ENCODE data around the gene GP1BB.
"Not testable (repeated sequence)": the region's sequence is repeated elsewhere in the genome, so short reads cannot be mapped to it uniquely, and the experiment has no call there.

GP1BB gene

GRCh38 chr22:19722178-19722981 lies 959 bp upstream of the GP1BB start:
- no peak overlapping the region for H3K27ac Mint-ChIP-seq
- H3K4me1 Mint-ChIP-seq: peaks cover 29% of the 10 kb centered on the region
- TF ChIP-seq, protein P1, sequence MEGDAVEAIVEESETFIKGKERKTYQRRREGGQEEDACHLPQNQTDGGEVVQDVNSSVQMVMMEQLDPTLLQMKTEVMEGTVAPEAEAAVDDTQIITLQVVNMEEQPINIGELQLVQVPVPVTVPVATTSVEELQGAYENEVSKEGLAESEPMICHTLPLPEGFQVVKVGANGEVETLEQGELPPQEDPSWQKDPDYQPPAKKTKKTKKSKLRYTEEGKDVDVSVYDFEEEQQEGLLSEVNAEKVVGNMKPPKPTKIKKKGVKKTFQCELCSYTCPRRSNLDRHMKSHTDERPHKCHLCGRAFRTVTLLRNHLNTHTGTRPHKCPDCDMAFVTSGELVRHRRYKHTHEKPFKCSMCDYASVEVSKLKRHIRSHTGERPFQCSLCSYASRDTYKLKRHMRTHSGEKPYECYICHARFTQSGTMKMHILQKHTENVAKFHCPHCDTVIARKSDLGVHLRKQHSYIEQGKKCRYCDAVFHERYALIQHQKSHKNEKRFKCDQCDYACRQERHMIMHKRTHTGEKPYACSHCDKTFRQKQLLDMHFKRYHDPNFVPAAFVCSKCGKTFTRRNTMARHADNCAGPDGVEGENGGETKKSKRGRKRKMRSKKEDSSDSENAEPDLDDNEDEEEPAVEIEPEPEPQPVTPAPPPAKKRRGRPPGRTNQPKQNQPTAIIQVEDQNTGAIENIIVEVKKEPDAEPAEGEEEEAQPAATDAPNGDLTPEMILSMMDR (IDR thresholded peaks at IDR 0.05; ENCODE audit: unreplicated experiment in 3 of 3): no peak
- H3K9me3 Mint-ChIP-seq: peaks cover 3% of the 10 kb centered on the region
- peaks cover 22% of the 10 kb centered on the region for H3K36me3 Mint-ChIP-seq (ENCODE audit: low read depth)
- peak overlapping the region in 2 of 3 experiments; percentile 14 to 31 for H3K4me3 Mint-ChIP-seq
- peaks cover 79% of the 10 kb centered on the region for H3K27me3 Mint-ChIP-seq (ENCODE audit: low read depth)

DNA sequence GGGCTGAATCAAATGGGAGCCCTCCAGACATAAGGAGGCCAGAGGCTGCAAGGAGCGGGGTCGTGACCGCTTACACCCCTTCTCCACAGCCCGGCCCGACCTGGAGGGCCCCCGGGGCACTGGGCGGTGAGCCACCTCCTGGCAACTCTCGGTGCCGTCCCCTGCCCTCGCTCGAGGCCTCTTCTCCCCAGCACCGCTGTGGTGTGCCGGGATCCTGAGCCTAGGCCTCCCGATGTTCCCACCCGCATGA lies 432 bp upstream of the GP1BB start:
- H3K36me3 Mint-ChIP-seq (ENCODE audit: low read depth): peaks cover 26% of the 10 kb centered on the region
- peak overlapping the region; percentile 66 to 76 (median 69) for H3K4me3 Mint-ChIP-seq
- TF ChIP-seq, protein P1 (IDR thresholded peaks at IDR 0.05; ENCODE audit: unreplicated experiment in 3 of 3): no peak
- peaks cover 8% of the 10 kb centered on the region for H3K9me3 Mint-ChIP-seq
- H3K4me1 Mint-ChIP-seq: peaks cover 23% of the 10 kb centered on the region
- peaks cover 81% of the 10 kb centered on the region for H3K27me3 Mint-ChIP-seq (ENCODE audit: low read depth)
- peak overlapping the region in 1 of 3 experiments; percentile 64 for H3K27ac Mint-ChIP-seq

- no peak overlapping the region for H3K27ac Mint-ChIP-seq
- TF ChIP-seq, protein P1 (IDR thresholded peaks at IDR 0.05; ENCODE audit: unreplicated experiment in 3 of 3): peak in 1 of 3 experiments; percentile 2
- peak overlapping the region in 2 of 3 experiments; percentile 54 to 60 for H3K4me3 Mint-ChIP-seq
- H3K4me1 Mint-ChIP-seq: peaks cover 22% of the 10 kb centered on the region
- peaks cover 92% of the 10 kb centered on the region for H3K27me3 Mint-ChIP-seq (ENCODE audit: low read depth)
- peaks cover 8% of the 10 kb centered on the region for H3K9me3 Mint-ChIP-seq
- peaks cover 26% of the 10 kb centered on the region for H3K36me3 Mint-ChIP-seq (ENCODE audit: low read depth)
These were observed 866 bp downstream of the GP1BB start for GRCh38 chr22:19723983-19724827.

- peaks cover 91% of the 10 kb centered on the region for H3K27me3 Mint-ChIP-seq (ENCODE audit: low read depth)
- peaks cover 18% of the 10 kb centered on the region for H3K36me3 Mint-ChIP-seq (ENCODE audit: low read depth)
- no peak overlapping the region for H3K27ac Mint-ChIP-seq
- H3K9me3 Mint-ChIP-seq: peaks cover 8% of the 10 kb centered on the region
- peak overlapping the region; percentile 32 to 56 (median 38) for H3K4me3 Mint-ChIP-seq
- TF ChIP-seq, protein P1 (IDR thresholded peaks at IDR 0.05; ENCODE audit: unreplicated experiment in 3 of 3): no peak
- H3K4me1 Mint-ChIP-seq: peaks cover 13% of the 10 kb centered on the region
These were observed 1.8 kb downstream of the GP1BB start for GRCh38 chr22:19724927-19725661.

DNA sequence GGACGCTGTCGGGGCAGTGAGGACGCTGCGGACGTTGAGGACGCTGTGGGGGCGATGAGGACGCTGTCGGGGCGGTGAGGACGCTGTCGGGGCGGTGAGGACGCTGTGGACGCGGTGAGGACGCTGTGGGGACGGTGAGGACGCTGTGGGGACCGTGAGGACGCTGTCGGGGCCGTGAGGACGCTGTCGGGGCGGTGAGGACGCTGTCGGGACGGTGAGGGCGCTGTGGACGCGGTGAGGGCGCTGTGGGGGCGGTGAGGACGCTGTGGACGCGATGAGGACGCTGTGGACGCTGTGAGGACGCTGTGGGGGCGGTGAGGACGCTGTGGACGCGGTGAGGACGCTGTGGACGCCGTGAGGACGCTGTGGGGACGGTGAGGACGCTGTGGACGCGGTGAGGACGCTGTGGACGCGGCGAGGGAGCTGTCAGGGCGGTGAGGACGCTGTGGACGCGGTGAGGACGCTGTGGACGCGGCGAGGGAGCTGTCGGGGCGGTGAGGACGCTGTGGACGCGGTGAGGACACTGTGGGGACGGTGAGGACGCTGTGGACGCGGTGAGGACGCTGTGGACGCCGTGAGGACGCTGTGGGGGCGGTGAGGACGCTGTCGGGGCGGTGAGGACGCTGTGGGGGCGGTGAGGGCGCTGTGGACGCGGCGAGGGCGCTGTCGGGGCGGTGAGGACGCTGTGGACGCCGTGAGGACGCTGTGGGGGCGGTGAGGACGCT lies 2.9 kb downstream of the GP1BB start:
- H3K36me3 Mint-ChIP-seq (ENCODE audit: low read depth); H3K9me3 Mint-ChIP-seq; H3K27ac Mint-ChIP-seq; H3K4me1 Mint-ChIP-seq; H3K4me3 Mint-ChIP-seq: not testable (repeated sequence)
- peaks cover 88% of the 10 kb centered on the region for H3K27me3 Mint-ChIP-seq (ENCODE audit: low read depth)

Data from nephron (organoid).